ENCODE data around the gene CORO1C.

CORO1C gene

DNA sequence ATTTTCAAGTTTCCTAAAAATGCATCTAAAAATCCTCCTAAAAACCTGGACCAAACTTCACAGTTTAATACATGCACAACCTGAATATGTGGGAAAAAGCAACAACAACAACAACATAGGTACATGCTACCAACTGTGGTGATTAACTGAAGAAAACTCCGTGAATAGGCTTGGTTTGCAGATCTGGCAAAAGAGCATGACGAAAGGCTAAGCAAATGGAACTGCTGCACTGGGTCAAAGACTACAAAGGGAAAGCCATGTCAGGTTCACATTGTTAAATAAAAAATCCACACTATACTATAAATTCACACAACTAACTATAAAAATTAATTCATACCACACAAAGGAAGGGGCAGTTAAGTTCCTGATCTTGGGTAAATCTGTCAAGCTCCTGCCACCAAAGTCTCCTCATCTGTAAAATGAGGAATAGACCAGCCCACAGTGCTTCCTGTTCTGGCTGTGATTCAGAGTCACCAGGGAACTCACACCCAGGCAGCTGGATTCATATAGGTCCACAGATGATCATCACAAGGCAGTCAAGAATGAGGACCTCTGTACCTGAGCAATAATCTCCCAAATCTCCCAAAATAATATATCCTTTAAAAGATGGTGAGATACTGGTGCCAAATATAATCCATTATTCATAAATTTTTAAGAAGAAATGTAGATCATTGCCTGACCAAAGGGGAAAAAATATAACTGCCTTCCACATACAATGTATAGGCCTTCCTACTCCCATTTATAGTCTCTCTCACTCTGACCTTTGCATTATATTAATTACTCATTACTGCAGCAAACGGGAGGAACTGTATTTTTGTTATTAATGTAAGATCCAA lies 7.0 kb downstream of the CORO1C start:
- no peak for DNase-seq (ENCODE audit: low read depth in 2 of 2)

DNA sequence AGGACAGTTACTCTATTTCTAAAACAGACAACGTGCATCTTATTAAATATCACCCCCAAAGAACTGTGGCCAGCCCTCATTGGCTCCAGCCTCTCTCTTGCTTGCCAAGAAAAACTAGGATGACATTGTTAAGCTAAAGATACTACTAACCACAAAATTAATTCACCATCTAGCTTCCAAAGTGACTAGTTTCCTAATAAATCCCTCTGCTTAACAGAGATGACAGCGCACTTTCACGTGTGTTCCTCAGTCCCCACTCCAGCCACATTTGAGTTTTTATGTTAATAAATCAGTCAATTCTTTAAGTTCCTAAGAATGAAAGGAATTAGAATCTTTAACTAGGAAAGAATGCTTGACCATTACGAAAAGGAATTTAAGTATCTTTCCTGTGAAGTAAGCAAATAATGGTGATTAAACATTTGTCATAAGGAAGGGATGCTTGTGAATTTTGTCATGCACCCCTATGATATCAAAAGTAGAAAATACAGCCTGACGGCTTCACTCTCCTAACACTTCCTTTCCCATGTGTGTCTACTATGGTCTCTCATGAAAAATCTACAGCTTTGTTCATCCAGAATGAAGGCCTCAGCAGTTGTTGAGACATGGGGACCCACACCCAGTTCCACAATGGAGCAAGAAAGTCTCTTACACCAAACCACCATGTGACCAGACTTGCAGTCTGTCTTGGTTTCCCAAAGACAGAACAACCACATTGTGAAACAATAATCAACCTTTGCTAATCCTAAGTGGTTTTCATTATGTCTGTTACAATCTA lies 8.1 kb downstream of the CORO1C start:
- DNase-seq (ENCODE audit: low read depth in 2 of 2) = no peak

DNA sequence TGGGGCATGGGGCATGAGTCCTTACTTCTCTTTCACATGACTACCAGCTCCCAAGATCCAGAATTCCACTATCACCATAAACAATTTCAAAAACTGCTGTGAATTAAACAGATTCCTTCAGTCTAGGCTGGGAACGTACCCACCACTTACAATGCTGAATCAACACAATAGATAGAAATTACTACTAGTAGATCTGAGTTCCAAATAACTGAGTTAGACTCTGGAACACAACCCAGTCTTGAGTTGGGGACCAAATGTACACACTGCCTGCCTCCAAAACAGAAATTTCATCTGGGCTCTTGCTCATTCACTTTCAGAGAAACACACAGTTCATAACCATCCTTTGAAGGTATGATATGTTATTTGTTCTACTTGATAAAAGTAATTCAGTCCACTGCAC lies 8.9 kb downstream of the CORO1C start:
- DNase-seq (ENCODE audit: low read depth in 2 of 2) = no peak

DNA sequence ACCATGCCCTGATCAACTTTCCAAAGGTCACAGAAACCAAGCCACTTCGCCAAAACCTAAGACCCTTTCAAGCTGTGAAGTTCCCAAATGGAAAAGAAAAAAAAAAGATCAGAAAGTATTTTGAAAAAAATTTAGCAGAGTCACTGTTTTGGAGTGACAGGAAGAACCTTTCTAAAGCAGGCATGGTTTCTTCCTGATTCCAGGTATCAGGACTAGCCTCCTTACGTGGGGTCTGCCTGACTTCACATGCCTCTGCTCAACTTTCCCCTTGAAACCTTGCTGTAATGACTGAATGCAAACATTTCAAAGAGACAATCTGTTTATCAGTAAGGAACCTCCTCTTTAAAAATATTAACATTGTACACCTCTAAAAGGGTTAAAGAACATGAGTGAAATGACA lies 9.5 kb downstream of the CORO1C start:
- no peak for DNase-seq (ENCODE audit: low read depth in 2 of 2)

DNA sequence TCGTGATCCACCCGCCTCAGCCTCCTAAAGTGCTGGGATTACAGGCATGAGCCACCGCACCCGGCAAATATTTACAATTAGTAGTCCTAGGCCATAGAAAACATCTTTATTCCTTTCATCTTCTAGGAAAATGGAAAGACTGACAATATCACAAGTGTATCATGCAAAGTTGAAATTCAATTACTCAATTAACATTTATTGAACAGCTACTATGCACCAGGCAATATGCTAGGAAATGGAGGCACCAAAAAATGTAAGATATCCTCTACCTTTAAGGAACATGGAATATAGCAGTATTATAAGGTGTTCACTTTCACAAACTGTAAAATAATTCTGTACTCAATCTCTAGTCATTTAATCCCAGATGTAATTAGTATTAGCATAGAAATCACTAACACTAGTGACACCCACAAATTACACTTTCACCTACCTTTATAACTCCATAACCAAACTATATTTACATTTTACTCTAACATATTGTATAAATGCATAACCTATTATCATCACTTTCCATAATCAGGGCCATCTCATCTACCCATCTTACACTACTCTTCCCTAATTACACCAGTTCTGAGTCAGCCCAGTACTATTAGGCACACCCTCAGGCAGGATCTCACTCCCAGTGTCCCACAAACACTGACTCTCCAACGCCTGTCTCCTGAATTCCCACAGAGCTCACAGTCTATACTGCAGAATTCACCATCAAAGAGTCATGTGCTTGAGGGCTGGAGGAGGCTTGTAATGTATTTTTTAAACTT lies 10.4 kb downstream of the CORO1C start:
- DNase-seq (ENCODE audit: low read depth in 2 of 2) = no peak

DNA sequence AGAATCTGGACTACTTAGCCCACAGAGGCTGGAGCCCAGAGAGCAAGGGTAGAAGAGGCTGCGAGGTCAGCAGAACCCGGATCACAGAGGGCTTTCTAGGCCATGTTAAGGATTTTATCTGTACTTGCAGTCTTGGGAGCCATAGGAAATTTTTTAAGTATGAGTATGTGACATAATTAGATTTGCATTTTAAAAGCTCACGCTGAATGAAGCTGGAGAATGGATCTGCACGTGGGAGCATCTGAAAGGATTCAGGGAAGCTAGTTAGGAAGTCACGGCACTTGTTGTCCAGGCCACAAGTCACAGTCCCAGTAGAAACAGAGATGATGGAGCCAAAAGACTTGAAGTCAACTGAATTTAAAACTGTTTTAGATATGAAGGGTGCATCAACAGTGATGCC lies 14.1 kb downstream of the CORO1C start:
- no peak for DNase-seq (ENCODE audit: low read depth in 2 of 2)

DNA sequence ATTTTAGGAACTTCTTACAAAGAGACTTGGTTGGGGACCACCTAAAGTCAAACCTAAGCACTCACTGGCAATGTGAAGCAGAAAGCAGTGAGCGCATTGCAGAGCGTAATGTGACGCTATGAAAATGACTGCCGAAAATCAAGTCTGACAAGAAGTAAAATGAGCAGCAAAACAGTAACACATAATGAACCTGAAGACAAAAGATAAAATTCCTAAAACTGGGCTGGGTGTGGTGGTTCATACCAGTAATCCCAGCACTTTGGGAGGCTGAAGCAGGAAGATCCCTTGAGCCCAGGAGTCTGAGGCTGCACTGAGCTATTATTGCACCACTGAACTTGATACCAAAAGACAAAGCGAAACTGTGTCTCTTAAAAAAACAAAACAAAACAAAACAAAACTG lies 16.5 kb downstream of the CORO1C start:
- DNase-seq (ENCODE audit: low read depth in 2 of 2) = no peak

DNA sequence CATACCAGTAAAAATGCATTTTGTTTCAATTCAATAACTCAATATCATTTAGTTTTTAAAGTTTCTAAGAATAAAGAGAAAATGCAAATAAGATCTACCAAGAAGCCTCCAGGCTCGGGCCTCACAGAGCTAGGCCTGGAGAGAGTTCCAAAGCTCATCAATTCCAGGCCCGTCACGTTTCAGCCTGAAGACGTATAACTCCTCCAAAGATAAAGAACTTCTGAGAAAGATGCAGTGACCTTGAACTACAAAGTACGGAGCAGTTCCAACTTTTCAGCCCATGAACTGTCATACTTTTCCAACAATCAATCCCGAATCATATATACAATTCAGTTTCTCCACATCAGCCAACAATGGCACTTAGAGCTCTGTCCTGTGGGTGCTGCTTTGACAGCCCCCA lies 17.8 kb downstream of the CORO1C start:
- no peak for DNase-seq (ENCODE audit: low read depth in 2 of 2)

DNA sequence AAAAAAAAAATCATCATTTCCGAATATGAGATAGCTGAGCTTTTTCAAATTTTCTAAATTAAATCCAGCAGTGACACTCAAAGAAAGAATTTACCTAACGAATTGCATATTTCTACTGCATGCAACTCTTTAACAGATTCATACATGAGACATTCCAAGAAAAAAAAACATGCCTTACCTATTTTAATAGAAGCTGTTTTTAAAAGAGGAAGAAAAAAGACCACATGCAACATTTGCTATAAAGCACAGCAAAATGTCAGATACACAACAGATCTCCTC lies 18.5 kb downstream of the CORO1C start:
- DNase-seq (ENCODE audit: low read depth in 2 of 2) = no peak

DNA sequence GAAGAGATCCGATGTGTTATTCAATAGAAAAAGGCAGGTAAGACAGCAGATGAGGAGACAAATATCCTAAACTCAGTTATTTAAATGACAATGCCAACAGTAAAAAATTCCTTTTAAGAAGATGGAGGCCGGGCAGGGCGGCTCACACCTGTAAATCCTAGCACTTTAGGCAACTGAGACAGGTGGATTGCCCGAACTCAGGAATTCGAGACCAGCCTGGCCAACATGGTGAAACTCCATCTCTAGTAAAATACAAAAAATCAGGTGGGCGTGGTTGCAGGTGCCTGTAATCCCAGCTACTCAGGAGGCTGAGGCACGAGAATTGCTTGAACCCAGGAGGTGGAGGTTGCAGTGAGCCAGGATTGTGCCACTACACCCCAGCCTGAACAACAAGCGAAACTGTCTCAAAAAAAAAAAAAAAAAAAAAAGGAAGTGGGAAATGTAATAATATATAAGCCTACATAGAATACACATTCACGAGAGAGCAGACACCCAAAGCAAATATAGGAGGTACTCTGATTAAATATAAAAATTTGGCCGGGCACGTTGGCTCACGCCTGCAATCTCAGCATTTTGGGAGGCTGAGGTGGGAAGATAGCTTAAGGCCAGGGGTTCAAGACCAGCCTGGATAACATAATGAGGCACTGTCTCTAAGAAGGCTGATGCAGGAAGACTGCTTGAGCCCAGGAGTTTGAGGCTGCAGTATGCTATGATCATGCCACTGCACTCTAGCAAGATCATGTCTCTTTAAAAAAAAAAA lies 19.0 kb downstream of the CORO1C start:
- DNase-seq (ENCODE audit: low read depth in 2 of 2) = no peak

DNA sequence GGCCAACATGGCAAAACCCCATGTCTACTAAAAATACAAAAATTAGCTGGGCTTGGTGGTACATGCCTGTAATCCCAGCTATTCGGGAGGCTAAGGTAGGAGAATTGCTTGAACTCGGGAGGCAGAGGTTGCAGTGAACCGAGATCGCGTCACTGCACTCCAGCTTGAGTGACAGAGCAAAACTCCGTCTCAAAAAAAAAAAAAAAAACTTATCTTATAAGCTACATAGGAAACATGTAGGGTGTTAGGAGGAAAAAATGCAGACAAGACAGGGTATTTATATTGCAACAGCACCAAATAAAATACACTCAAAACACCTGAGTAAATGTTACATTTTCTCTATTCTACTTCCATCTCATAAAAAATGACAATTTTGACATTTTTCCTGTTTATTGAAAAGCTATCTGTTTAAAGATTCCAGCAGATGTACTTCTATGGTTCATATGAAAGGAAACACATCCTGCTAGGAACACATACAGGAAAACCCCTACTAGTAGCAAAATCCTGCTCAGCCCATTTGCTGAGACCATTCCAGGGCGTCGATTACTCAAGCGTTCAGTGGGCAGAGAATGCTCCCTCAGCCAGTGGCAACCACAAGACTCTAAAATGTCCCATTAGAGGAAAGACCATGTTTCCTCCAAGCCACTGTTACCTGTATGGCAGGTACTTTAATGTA lies 19.7 kb downstream of the CORO1C start:
- no peak for DNase-seq (ENCODE audit: low read depth in 2 of 2)

DNA sequence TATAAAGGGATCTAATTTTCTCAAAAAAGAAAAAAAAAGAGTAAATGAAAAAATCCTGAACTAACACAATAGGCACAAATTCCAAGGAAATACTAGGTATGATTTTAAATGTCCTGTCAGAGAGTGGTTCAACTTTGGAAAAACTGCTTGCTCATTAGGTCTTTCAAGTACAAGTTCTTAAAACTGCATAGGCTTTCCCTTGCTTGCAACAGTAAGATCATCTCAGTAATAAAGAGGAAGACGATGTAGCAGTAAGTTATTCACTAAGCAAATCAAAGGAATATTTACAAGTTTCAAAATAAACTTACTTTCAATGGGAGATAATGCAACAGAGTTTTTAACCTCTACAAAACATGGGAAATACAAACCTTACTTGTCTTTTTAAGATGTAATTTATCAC lies 21.6 kb downstream of the CORO1C start:
- DNase-seq (ENCODE audit: low read depth in 2 of 2) = no peak

DNA sequence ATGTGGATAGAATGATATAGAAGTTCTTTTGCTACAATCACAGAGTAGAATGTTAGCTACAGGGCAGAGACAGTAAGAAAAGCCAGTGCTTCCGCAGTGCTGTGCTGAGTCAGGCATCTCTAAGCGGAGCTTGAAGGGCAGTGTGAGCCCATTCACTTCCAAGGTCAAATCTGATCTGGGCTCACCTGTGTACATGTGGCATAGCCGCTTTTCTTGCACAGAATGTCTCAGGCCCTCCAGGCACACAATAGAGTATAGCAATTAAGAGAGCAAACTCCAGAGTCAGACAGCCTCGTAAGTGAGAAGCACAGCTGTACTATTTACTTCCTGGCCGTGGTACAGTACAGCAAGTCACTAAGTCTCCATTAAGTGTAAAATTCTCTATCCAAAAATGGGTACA lies 26.8 kb downstream of the CORO1C start:
- no peak for DNase-seq (ENCODE audit: low read depth in 2 of 2)

DNA sequence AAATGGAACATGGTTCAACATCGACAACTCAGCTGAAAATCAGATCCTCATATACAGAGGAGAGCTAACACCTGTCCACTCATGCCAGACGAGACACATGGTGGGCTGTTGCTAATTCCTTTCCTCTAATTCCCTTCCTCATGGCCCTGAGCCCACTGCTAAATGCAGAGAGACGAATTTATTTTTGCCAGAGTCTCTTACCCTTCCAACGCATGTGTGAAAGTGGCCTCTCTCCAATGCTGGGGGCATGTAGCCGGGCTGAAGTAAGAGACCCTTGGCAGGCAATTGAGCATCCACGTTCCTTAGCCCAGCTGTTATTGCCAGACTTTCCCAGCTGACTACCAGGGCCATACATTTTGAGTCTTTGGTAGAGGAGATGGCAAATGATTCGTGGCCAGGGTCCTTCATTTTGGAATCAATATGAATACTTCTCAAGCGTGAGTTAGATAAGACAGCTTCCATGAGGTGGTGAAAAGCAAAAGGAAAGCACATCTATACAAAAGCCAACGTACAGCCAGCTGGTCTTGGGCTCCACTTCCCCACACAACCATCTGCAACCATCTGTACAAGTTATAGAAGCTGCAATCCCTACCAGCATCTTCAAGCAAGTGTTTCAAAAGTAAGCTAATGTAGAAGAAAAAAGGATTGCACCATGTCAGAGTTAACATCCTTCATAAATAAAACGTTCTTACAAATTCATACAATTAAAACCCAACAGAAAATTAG lies 28.6 kb downstream of the CORO1C start:
- no peak for DNase-seq (ENCODE audit: low read depth in 2 of 2)

DNA sequence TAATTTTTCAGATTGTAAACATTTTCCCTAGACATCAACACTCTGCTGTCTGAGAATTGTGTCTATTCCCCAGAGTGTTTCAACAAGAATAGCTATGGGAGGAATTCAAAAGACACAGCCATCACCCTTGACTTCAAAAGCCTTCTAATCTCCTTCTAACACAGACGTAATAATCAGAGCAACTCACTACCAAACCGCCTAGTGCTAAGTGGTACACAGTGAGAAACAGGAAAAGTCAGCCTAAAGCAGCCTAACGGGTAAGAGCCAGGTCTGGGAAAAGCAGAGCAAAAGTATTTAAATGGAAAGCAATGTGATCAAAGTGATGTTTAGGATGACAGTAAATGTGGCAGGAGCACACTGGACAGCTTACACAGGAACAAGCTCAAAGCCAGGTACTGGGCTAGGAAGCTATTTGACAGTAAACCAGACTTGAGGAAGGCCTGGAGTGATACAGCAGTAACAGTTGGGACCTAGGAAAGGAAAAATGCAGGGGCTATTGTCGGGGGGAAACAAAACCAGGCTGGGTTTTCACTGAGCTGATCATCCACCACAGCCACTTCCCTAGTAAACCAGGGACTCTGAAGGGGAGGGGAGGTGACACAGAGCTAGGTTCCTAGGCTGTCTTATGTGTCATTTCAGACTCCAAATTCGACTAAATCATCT lies 29.4 kb downstream of the CORO1C start:
- DNase-seq (ENCODE audit: low read depth in 2 of 2) = no peak

DNA sequence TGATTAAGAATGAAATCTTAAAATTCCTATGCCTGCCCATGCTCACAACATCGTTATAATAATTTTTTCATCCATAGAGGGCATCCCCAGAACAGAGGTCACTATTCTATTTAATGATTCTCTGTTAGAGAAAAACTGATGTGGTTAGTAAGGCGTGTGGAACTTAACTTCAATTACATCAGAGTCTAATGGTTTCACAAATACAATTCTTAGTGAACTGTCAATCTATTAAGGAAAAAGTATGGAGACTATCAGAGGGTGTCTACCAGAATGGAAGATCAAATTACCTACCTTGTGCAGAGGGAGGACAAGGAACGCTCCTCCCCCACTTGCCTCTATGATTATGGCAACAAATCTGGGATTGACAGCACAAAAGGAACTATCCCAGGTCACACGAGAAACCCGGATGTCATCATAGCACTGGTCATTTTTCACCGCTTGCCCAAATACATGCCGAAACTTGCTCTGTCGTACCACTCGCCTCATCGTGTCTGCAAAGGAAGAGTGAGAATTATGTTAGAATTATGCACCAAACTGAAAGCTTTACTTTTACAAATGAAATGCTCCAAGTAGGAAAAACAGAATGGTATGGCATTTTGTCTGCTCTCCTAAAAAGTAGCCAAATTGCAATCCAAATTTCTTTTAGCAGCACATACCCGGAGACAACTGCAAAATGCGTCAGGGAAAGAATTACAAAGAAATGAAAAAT lies 30.3 kb downstream of the CORO1C start:
- no peak for DNase-seq (ENCODE audit: low read depth in 2 of 2)

DNA sequence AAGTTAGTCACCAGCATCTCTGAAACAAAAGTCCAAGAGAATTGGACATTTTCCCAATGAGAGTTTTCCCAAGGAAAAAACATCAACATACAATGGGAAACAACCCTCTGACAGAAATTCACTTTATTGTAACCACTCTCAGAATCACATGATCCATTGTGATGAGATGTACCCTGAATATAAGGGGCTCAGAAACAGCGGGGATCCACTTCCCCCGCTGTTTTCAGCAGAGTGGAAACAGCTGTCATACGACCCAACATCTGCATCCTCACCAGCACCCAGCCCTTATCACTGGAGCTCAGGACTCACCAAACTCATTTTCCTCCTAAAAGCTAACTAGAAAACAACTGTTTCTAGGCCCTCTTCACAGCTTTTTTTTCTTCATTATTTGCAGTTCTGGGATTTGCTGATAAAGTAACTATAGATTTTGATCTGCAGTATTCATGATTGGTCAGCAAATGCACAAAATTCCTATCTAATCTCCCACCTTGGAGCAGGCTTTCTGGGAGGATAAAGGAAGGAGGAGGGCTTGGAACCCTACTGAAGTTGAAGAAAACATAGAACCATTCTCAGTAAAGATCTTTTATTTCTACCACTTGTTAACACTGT lies 31.3 kb downstream of the CORO1C start:
- no peak for DNase-seq (ENCODE audit: low read depth in 2 of 2)

DNA sequence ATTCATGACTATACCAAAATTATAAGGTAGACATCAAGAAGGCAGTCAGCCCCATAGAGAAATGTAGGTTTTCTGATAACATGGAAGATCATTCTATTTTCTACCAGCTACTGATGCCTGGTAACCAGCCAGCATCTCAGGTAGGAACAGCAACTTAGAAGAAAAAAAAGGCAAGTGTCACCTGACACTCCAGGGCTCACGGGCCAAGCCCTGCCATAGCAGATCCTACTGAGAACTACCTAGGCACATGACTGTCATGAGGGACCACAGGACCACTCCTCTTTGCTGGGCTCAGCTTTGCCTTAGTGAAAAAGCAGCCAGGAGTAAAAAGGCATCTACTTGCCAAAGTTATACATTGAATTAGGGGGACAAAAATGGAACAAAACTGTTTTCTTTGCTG lies 33.4 kb downstream of the CORO1C start:
- DNase-seq (ENCODE audit: low read depth in 2 of 2) = no peak

DNA sequence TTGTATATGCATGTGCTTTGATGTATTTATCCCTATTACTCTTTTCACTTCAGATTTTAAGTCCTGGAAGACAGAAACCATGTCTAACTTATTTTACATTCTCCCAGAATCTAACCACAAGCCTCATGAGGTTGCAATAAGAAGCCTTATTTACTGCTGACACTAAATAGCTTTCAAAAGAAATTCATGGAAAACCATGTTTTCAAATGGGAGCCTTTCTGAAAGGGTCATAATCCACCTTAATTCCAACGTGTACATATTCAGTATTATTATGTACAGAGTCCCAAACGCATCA lies 34.4 kb downstream of the CORO1C start:
- no peak for DNase-seq (ENCODE audit: low read depth in 2 of 2)
